GM23248 (cell line): ENCODE data around the gene C16orf92. TPM values are rescaled to one million over a fixed set of nuclear protein-coding genes. Genes with fewer than 3 reads are reported as not detected.

ENCODE experiments used
- DNase-seq: peaks from one replicate; pipeline ENCODE4 v3.0.0-alpha.2; 2015
- H2AFZ ChIP-seq: fragments of 200-600 bp; sonication (generic); 2 replicates; pipeline ENCODE4 v1.6.1; 2016; ENCODE audit warnings: antibody characterized with exemption
- H3F3A ChIP-seq: fragments of 200-600 bp; sonication (generic); 2 replicates; pipeline ENCODE4 v1.6.1; 2016; ENCODE audit warnings: mild to moderate bottlenecking, antibody characterized with exemption, mixed run types; ENCODE audit not compliant: insufficient read depth
- H3K27ac ChIP-seq: fragments of 200-600 bp; sonication (generic); 2 replicates; pipeline ENCODE4 v1.5.1; 2016; ENCODE audit warnings: mild to moderate bottlenecking
- H3K27me3 ChIP-seq: fragments of 200-600 bp; sonication (generic); replicated peaks from 2 replicates; pipeline ENCODE4 v1.6.1; 2016; ENCODE audit warnings: mild to moderate bottlenecking; ENCODE audit not compliant: insufficient read depth
- H3K36me3 ChIP-seq: fragments of 200-600 bp; sonication (generic); 2 replicates; pipeline ENCODE4 v1.6.1; 2016; ENCODE audit warnings: low read depth, mild to moderate bottlenecking
- H3K4me1 ChIP-seq: fragments of 200-600 bp; sonication (generic); 2 replicates; pipeline ENCODE4 v1.6.1; 2016; ENCODE audit warnings: mild to moderate bottlenecking; ENCODE audit not compliant: insufficient read depth
- H3K4me2 ChIP-seq: fragments of 200-600 bp; sonication (generic); one replicate; pipeline ENCODE4 v1.6.1; 2016; ENCODE audit warnings: mild to moderate bottlenecking; ENCODE audit not compliant: unreplicated experiment
- H3K4me3 ChIP-seq: fragments of 200-600 bp; sonication (generic); 2 replicates; pipeline ENCODE4 v1.5.1; 2016; ENCODE audit warnings: mild to moderate bottlenecking
- H3K79me2 ChIP-seq: fragments of 200-600 bp; sonication (generic); 2 replicates; pipeline ENCODE4 v1.6.1; 2016; ENCODE audit warnings: mild to moderate bottlenecking; ENCODE audit not compliant: insufficient read depth
- H3K9ac ChIP-seq: fragments of 200-600 bp; sonication (generic); 2 replicates; pipeline ENCODE4 v1.6.1; 2016; ENCODE audit warnings: mild to moderate bottlenecking
- H3K9me2 ChIP-seq: fragments of 200-600 bp; sonication (generic); 2 replicates; pipeline ENCODE4 v1.6.1; 2016; ENCODE audit warnings: mixed run types, mild to moderate bottlenecking, moderate library complexity; ENCODE audit not compliant: insufficient read depth
- H3K9me3 ChIP-seq: fragments of 200-600 bp; sonication (generic); one replicate; pipeline ENCODE4 v1.6.1; 2017; ENCODE audit warnings: low read depth
- H4K20me1 ChIP-seq: fragments of 200-600 bp; sonication (generic); 2 replicates; pipeline ENCODE4 v1.6.0; 2016; ENCODE audit not compliant: insufficient read depth
- EZH2 ChIP-seq: fragments of 200-600 bp; sonication (generic); IDR thresholded peaks from 2 replicates; pipeline ENCODE4 v1.6.1; 2018; ENCODE audit warnings: antibody characterized with exemption, mild to moderate bottlenecking; ENCODE audit not compliant: insufficient read depth, poor library complexity, severe bottlenecking
- EZH2phosphoT487 ChIP-seq: fragments of 200-600 bp; sonication (generic); IDR thresholded peaks from 2 replicates; pipeline ENCODE4 v1.6.1; 2018; ENCODE audit warnings: antibody characterized with exemption, moderate library complexity, mild to moderate bottlenecking, low read depth; ENCODE audit not compliant: insufficient read depth
- WGBS, 2 experiments: methylation state at CpG; one replicate each; pipeline ENCODE4 v1.1.6; 2015 to 2017; ENCODE audit warnings: low lambda C conversion rate in 2 of 2, low coverage in 1 of 2; ENCODE audit errors: missing lambda C conversion rate in 2 of 2; 5-methylcytosine and 5-hydroxymethylcytosine counted together
- in situ Hi-C: fragments of 300-500 bp; cut with MboI; formaldehyde crosslinking; loops from 2 replicates; pipeline ENCODE4 v1.15.0; 2020
- polyA plus RNA-seq: library from polyadenylated mRNA; unstranded; fragments of >200 nt; fragmentation: Nextera tagmentation; extraction: Ambion mirVana; gene quantifications from 2 replicates; pipeline ENCODE4 v1.2.1, GENCODE V29; 2016
- total RNA-seq: library from RNA; depleted of rRNA; stranded (reverse); fragments of >200 nt; shearing (Covaris generic); gene quantifications from 2 replicates; pipeline ENCODE4 v1.2.3, GENCODE V29; 2014

Gene C16orf92
- total and polyA plus RNA-seq, 2 experiments from 2014 or later = not detected

- H4K20me1 ChIP-seq = peaks cover 26% of the 10 kb centered on the region; the same call in 1 of the 2 replicates
- H2AFZ ChIP-seq = no peak overlapping the region
- 35 to 37% methylated on average over 21 of the region's 21 CpGs for WGBS, 2 experiments
- H3K27me3 ChIP-seq = no peaks in the 10 kb centered on the region
- in situ Hi-C loops = no loop called here
- H3K27ac ChIP-seq = peak overlapping the region; percentile 87
- no peaks in the 10 kb centered on the region for H3K9me2 ChIP-seq
- peak overlapping the region; percentile 91 for H3K4me2 ChIP-seq
- H3K9me3 ChIP-seq = no peaks in the 10 kb centered on the region
- TF ChIP-seq EZH2phosphoT487 (no peak), EZH2 (no peak)
- peaks cover 61% of the 10 kb centered on the region for H3F3A ChIP-seq
- H3K36me3 ChIP-seq = peaks cover 46% of the 10 kb centered on the region
- H3K4me3 ChIP-seq = peak overlapping the region; percentile 82
- H3K79me2 ChIP-seq = peaks cover 85% of the 10 kb centered on the region
- DNase-seq = peak; percentile 40
- peaks cover 43% of the 10 kb centered on the region for H3K4me1 ChIP-seq
- H3K9ac ChIP-seq = peak overlapping the region; percentile 92
These were observed 44.0 kb downstream of the C16orf92 start for GRCh38 chr16:30066761-30067583.

DNA sequence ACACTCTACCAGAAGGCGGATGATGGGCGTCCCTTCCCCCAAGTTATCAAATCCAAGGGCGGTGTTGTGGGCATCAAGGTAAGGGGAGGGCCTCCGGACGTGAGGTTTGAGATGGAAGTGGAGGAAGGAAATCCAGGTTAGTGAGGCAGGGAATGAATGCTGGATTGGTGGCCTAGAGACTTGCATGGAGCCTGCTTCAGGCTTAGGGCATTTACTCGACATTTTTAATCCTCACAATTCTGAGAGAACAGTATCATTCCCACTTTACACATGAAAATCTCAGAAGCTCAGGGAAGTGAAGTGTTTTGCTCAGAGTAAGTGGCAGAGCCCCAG is 44.6 kb downstream of the C16orf92 start:
- Histone ChIP-seq H3K36me3 (peaks cover 51% of the 10 kb centered on the region), H4K20me1 (peaks cover 26% of the 10 kb centered on the region; the same call in 1 of the 2 replicates), H3K4me1 (peaks cover 43% of the 10 kb centered on the region), H2AFZ (no peak overlapping the region), H3K4me2 (peak overlapping the region; percentile 91), H3K27ac (peak overlapping the region; percentile 87; the same call in 1 of the 2 replicates), H3K9ac (peak overlapping the region; percentile 92), H3K9me3 (no peaks in the 10 kb centered on the region), H3K79me2 (peaks cover 81% of the 10 kb centered on the region), H3K27me3 (no peaks in the 10 kb centered on the region), H3F3A (peaks cover 66% of the 10 kb centered on the region), H3K9me2 (no peaks in the 10 kb centered on the region), H3K4me3 (peak overlapping the region; percentile 82)
- TF ChIP-seq EZH2 (no peak), EZH2phosphoT487 (no peak)
- in situ Hi-C loops = no loop called here
- 83 to 84% methylated on average over 6 of the region's 6 CpGs for WGBS, 2 experiments
- no peak for DNase-seq

- H3F3A ChIP-seq = peaks cover 71% of the 10 kb centered on the region
- peak overlapping the region; percentile 91 for H3K4me2 ChIP-seq
- H3K9me3 ChIP-seq = no peaks in the 10 kb centered on the region
- in situ Hi-C loops = no loop called here
- peak overlapping the region; percentile 82 for H3K4me3 ChIP-seq
- TF ChIP-seq EZH2phosphoT487 (no peak), EZH2 (no peak)
- H3K9me2 ChIP-seq = no peaks in the 10 kb centered on the region
- H3K27ac ChIP-seq = peak overlapping the region; percentile 35
- H3K9ac ChIP-seq = peak overlapping the region; percentile 92
- DNase-seq = no peak
- H3K4me1 ChIP-seq = peaks cover 41% of the 10 kb centered on the region
- H3K27me3 ChIP-seq = no peaks in the 10 kb centered on the region
- WGBS, 2 experiments = 81 to 86% methylated on average over 9 of the region's 9 CpGs
- peaks cover 73% of the 10 kb centered on the region for H3K79me2 ChIP-seq
- H3K36me3 ChIP-seq = peaks cover 56% of the 10 kb centered on the region
- H4K20me1 ChIP-seq = peaks cover 26% of the 10 kb centered on the region; the same call in 1 of the 2 replicates
- H2AFZ ChIP-seq = no peak overlapping the region
These were observed 45.3 kb downstream of the C16orf92 start for GRCh38 chr16:30068333-30068732.

DNA sequence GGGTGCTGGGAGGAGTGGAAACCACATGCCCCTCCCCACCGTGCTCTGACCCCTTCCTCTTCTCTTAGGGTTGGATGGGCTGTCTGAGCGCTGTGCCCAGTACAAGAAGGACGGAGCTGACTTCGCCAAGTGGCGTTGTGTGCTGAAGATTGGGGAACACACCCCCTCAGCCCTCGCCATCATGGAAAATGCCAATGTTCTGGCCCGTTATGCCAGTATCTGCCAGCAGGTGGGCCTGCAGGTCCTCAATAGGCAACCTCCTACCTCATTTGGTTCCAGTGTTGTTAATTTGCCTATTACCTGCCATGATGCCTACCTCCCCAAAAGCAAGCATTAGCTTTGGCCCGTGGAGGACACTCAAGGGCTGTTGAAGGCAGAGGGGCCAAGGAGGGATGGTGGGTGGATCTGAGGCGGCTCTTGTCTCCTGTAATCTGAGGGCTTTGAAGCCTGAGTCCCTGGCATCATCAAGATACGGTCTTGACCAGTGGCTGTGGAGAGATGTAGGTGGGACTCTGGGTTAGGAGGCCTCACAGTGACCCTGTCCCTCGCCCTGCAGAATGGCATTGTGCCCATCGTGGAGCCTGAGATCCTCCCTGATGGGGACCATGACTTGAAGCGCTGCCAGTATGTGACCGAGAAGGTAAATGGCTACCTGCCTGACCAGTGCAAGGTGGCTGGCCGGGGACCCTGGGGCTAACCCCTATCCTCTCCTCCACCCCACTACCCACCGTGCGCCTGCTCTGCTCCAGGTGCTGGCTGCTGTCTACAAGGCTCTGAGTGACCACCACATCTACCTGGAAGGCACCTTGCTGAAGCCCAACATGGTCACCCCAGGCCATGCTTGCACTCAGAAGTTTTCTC is 46.0 kb downstream of the C16orf92 start:
- peak overlapping the region; percentile 92 for H3K9ac ChIP-seq
- peaks cover 73% of the 10 kb centered on the region for H3F3A ChIP-seq
- H4K20me1 ChIP-seq = peaks cover 26% of the 10 kb centered on the region; the same call in 1 of the 2 replicates
- no peaks in the 10 kb centered on the region for H3K27me3 ChIP-seq
- peaks cover 60% of the 10 kb centered on the region for H3K36me3 ChIP-seq
- H2AFZ ChIP-seq = no peak overlapping the region
- peaks cover 35% of the 10 kb centered on the region for H3K4me1 ChIP-seq
- peak overlapping the region; percentile 82 for H3K4me3 ChIP-seq
- DNase-seq = peak; percentile 65
- in situ Hi-C loops = no loop called here
- peak overlapping the region; percentile 35 for H3K27ac ChIP-seq
- WGBS, 2 experiments = 86 to 89% methylated on average over 17 of the region's 17 CpGs
- H3K79me2 ChIP-seq = peaks cover 66% of the 10 kb centered on the region
- H3K4me2 ChIP-seq = peak overlapping the region; percentile 91
- no peaks in the 10 kb centered on the region for H3K9me2 ChIP-seq
- no peak for TF ChIP-seq EZH2
- no peak for TF ChIP-seq EZH2phosphoT487
- no peaks in the 10 kb centered on the region for H3K9me3 ChIP-seq
